H1 (cell line): Measurements from ENCODE around the gene TRDN. TPM values are rescaled to one million over a fixed set of nuclear protein-coding genes. Genes with fewer than 3 reads are reported as not detected.

ENCODE experiments used
- CBX5 ChIP-seq: fragments of 300-800, 300-1000 bp; sonication (generic); IDR thresholded peaks from 2 replicates; pipeline ENCODE4 v1.7.1; 2016; ENCODE audit warnings: antibody characterized with exemption, low read length, low read depth
- EZH2 ChIP-seq: fragments of 200-600 bp; sonication (generic); IDR thresholded peaks from 2 replicates; pipeline ENCODE4 v1.7.1; 2012; ENCODE audit warnings: low read depth, mild to moderate bottlenecking, moderate library complexity, low read length, inconsistent platforms; ENCODE audit not compliant: severe bottlenecking
- FOSL1 ChIP-seq: IDR thresholded peaks from 2 replicates; pipeline ENCODE4 v1.6.1; 2011; ENCODE audit warnings: mild to moderate bottlenecking, low read depth, low read length, moderate library complexity; ENCODE audit not compliant: insufficient read depth
- SP2 ChIP-seq: IDR thresholded peaks from 2 replicates; pipeline ENCODE4 v1.6.1; 2012; ENCODE audit warnings: mild to moderate bottlenecking, low read length, inconsistent platforms
- TEAD4 ChIP-seq: IDR thresholded peaks from 2 replicates; pipeline ENCODE4 v1.6.1; 2012; ENCODE audit warnings: low read depth, low read length, inconsistent platforms, mixed read lengths
- USF2 ChIP-seq: IDR thresholded peaks from 2 replicates; pipeline ENCODE4 v1.6.1; 2011; ENCODE audit warnings: low read length, improper control_type of control experiment
- polyA plus RNA-seq, 7 experiments: library from polyadenylated mRNA; depleted of rRNA in 3 of 7; stranded (reverse) in 5 of 7; unstranded in 2 of 7; fragments of >200 nt in 5 of 7; fragments of 200-250 nt in 2 of 7; gene quantifications; 1 replicate in 5 of 7; 2 replicates in 1 of 7; 4 replicates in 1 of 7; pipeline versions ENCODE4 v1.2.1 to v1.2.3, GENCODE V29; 2011 to 2013; ENCODE audit warnings: missing spikeins in 2 of 7, mixed read lengths in 2 of 7
- total RNA-seq: library from RNA; stranded (reverse); fragmentation: NEBNext Ultra II Directional; extraction: Animal tissue kit (Norgen Biotek cat#: 25700); gene quantifications from 2 replicates; pipeline ENCODE4 v1.2.1, GENCODE V29; 2021

Gene TRDN
- total and polyA plus RNA-seq, 2 of the 8 experiments (the other 6 are each of a cell fraction or from before 2014, with no cell fraction given): 1.6 to 41.6 TPM

DNA sequence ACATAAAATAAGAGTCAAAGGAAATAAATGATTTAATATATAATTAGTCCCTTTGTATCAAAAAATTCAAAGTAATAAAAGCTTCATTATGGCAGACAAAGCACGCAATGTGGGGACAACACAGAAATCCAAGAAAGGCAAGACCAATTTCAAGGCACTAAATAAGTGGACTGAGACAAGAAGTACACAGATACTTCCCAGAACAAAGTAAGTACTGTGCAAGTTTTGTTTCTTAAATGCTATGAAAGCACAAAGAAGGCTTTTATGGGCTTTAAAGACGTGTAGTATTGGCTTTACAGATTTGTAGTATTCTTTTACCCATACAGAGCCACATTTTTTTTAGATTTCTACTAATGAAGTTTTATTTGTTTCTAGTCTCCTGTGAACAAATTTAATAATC lies 174.6 kb downstream of the TRDN start (continued):
- TF ChIP-seq TEAD4 (no peak), SP2 (no peak), EZH2 (no peak), FOSL1 (no peak), USF2 (no peak), CBX5 (no peak)
